Vagina (tissue), 2 donors: ENCODE data around the gene SLFN11.

Experiments used
- POLR2AphosphoS5 ChIP-seq, 2 donors: sonication (generic); formaldehyde crosslinking; IDR thresholded peaks; one replicate each; pipeline ENCODE4 v1.9.0; 2017; ENCODE audit warnings: antibody characterized with exemption in 2 of 2, mild to moderate bottlenecking in 2 of 2, low read depth in 1 of 2; ENCODE audit not compliant: insufficient read depth in 1 of 2
- TF ChIP-seq, protein P1 (sequence below), 3 experiments: fragments of 450-650 bp in 2 of 3; fragments of 200-600 bp in 1 of 3; sonication (generic) in 1 of 3; IDR thresholded peaks; one replicate each; pipeline ENCODE4 v1.5.1; 2017 to 2019; ENCODE audit warnings: antibody characterized with exemption in 3 of 3, mild to moderate bottlenecking in 2 of 3, moderate library complexity in 2 of 3

DNA sequence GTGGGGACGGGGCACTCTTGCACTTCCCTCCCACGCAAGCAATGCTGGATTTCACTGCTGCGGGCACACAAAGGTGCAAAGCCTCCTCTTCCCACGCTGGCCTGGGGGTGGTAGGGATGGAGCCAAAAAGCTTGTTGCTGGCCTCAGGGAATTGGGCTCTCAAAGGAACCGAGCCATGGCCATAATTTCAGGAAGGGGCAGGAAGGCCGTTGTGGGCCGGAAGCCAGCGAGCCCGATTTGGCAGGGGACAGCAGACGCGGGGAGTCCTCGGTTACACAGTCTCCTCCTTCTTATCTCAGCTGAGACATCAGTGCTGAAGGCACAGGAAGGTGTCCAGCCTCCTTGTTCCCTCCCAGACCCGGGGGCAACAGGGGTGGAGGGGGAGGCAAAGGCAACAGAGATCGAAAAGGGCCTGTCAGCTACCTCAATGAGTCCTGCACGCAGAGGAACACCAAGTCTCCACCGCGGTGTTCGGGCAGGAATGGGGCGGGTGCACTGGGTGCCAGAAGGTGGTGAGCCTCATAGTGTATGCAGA lies 59.5 kb downstream of the SLFN11 start:
- TF ChIP-seq, protein P1, sequence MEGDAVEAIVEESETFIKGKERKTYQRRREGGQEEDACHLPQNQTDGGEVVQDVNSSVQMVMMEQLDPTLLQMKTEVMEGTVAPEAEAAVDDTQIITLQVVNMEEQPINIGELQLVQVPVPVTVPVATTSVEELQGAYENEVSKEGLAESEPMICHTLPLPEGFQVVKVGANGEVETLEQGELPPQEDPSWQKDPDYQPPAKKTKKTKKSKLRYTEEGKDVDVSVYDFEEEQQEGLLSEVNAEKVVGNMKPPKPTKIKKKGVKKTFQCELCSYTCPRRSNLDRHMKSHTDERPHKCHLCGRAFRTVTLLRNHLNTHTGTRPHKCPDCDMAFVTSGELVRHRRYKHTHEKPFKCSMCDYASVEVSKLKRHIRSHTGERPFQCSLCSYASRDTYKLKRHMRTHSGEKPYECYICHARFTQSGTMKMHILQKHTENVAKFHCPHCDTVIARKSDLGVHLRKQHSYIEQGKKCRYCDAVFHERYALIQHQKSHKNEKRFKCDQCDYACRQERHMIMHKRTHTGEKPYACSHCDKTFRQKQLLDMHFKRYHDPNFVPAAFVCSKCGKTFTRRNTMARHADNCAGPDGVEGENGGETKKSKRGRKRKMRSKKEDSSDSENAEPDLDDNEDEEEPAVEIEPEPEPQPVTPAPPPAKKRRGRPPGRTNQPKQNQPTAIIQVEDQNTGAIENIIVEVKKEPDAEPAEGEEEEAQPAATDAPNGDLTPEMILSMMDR (IDR thresholded peaks at IDR 0.05): no peak
- TF ChIP-seq POLR2AphosphoS5 (IDR thresholded peaks at IDR 0.05; ENCODE audit: insufficient read depth in 1 of 2, low read depth in 1 of 2): no peak
